Retina (tissue), 1 donor: ENCODE measurements around the gene C12orf76.
"Not testable (repeated sequence)": the region's sequence is repeated elsewhere in the genome, so short reads cannot be mapped to it uniquely, and the experiment has no call there.

Source experiments
- DNase-seq: peaks from one replicate; pipeline ENCODE4 v3.0.0-alpha.2; 2016

The C12orf76 gene

DNA sequence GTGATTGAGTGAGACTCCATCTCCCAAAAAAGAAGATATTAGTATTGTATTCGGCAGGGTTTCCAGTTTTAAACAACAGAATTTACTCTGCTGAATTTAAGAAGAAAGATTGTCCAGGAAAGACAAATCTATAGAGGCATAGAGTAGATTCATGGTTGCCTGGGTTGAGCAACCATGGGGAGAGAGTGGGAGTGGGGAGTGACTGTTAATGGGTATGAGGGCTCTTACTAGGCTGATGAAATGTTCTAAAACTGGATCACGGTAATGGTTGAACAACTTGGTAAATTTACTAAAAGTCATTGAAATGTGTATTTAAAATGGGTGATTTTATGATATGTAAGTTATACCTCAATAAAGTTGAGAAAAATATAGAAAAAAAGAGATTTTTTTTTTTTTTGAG, 13.9 kb upstream of the C12orf76 start:
- no peak for DNase-seq

DNA sequence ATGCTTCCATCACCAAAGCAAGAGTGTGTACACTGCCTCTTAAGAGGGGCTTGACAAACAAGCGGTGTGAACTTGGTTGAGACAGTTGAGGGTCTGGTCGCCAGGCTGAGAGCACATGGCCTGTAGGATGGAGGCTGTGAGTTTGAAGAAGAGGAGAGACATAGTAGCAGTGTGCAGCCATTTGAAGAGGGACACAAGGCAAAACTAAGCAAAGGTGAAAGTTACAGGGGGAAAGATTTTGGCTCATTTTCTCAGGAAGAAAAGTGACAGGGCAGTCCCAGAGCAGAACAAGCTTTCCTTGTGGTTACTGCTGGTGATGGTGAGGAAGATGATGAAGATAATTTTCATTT, 11.3 kb upstream of the C12orf76 start:
- DNase-seq: no peak

DNA sequence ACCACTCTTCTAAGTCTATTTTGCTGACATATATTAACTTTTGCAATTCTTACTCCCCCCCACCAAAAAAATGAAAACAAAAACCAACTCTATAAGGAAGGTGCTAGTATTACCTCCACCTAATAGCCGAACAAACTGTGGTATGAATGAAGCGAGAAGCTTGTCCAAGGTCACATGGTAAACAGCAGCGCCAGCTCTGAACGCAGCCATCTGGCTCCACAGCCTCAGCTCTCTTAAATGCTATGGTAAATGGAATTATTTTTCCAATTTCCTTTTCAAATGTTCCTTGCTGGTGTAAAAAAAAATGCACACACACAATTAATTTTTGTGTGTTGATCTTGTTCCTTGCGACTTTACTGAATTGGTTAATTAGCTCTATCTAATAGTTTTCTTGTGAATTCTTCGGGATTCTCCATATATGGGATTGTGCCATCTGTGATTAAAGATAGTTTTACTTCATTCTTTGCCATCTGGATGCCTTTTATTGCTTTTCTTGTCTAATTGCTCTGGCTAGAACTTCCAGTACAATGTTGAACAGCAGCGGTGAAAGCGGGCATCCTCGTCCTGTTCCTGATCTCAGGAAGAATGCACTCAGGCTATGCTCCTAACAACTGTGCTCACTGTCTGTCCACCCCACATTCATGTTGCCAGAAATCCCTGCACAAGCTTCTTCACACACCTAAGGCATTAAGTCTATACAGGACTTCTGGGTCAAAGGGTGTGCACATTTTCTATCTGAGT, 10.7 kb upstream of the C12orf76 start:
- DNase-seq: no peak

DNA sequence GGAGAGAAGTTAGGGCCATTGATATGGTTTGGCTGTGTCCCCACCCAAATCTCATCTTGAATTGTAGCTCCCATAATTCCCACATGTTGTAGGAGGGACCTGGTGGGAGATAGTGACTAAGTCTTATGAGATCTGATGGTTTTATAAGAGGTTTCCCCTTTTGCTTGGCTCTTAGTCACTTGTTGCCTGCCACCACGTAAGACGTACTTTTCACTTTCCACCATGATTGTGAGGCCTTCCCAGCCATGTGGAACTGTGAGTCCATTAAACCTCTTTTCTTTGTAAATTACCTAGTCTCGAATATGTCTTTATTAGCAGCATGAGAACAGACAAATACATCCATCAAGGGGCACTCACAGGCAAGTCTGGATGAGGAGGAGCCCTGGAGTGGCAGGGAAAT, 8.3 kb upstream of the C12orf76 start:
- not testable (repeated sequence) for DNase-seq

DNA sequence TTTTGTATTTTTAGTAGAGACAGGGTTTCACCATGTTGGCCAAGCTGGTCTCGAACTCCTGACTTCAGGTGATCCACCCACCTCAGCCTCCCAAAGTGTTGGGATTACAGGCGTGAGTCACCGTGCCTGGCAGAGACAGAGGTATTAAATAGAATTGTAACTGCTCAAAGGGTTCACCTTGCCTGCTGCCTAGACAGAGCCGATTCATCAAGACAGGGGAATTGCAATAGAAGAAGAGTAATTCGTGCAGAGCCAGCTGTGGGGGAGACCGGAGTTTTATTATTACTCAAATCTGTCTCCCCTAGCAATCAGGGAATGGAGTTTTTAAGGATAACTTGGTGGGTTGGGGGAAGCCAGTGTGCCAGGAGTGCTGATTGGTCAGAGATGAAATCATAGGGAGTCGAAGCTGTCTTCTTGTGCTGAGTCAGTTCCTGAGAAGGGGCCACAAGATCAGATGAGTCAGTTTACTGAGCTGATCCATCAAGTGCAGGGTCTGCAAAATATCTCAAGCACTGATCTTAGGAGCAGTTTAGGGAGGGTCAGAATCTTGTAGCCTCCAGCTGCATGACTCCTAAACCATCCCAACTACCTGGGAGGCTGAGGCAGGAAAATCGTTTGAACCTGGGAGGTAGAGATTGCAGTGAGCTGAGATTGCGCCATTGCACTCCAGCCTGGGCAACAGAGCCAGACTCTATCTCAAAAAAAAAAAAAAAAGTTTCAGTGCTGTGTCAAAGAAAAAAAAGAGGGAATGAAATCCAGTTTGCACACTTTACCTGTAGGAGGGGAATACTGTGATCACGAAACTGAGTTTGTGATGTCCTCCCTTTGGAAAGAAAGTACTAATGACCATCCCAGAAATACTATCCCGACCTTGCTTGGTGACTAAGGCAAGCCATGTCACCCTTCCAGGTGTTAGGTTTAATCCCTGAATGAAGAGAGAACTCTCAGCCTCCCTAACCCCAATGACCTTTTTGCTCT, 7.3 kb upstream of the C12orf76 start:
- not testable (repeated sequence) for DNase-seq

DNA sequence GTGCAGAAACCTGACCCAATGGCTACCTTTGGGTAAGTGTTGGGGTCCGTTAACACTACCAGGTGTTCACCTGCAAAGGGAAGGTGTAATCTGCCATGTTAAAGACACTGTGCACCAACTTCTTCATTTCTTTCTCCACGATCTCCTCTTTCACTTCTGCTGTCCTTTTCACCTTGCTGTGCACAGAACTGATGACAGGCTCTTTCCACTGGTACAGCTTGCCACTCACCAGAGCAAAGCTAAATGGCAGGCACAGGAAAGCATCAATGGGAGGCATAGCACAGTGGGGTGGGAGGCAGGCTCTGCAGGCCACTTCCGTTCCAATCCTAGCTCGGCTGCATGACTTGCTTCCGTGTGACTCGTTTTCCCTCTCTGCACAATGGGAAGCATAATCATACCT, 2.6 kb upstream of the C12orf76 start:
- no peak for DNase-seq

DNA sequence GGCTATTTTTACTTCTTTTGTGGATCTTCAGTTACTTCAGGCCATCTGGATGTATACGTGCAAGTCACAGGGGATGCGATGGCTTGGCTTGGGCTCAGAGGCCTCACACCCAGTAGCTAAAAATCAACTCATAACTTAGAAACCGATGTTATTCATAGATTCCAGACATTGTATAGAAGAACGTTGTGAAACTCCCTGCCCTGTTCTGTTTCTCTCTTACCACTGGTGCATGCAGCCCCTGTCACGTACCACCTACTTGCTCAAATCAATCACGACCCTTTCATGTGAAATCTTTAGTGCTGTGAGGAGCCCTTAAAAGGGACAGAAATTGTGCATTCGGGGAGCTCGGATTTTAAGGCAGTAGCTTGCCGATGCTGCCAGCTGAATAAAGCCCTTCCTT, 1.3 kb upstream of the C12orf76 start:
- not testable (repeated sequence) for DNase-seq

DNA sequence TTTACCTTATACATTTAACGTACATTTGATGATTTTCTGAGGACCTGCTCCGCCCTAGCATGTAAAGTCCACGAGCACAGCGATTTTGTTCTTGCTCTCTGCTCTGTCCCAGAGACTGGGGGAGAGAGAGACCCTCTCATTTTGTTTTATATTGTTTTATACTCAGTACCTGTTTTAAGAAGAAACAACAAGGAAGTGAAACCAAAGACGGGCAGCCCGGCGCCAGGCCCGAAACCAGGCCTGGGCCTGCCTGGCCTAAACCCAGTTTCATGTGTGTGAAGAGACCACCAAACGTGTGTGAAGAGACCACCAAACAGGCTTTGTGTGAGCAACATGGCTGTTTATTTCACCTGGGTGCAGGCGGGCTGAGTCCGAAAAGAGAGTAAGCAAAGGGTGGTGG, 712 bp upstream of the C12orf76 start:
- DNase-seq: not testable (repeated sequence)

DNA sequence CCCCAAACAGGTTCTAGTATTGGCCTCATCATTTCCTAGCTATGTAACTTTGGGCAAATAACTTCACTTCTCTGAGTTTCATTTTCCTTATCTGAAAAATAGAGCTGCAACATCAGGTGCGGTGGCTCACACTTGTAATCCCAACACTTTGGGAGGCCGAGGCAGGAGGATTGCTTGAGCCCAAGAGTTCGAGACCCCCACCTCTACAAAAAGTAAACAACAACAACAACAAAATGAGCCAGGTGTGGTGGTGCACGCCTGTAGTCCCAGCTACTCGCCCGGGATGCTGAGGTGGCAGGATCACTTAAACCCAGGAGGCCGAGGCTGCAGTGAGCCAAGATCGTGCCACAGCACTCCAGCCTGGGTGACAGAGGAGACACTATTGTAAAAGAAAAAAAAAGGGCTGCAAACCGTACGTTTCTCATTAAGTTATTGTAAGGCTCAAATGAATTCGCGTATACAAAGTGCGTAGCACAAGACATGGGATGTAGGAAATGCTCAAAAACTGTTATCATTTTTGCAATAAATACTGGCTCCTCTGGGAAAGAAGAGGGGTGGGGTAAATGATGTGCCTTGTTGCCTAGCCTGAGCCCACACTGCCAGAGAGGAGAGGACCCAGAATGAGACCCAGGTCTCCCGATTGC, 903 bp downstream of the C12orf76 start:
- no peak for DNase-seq

DNA sequence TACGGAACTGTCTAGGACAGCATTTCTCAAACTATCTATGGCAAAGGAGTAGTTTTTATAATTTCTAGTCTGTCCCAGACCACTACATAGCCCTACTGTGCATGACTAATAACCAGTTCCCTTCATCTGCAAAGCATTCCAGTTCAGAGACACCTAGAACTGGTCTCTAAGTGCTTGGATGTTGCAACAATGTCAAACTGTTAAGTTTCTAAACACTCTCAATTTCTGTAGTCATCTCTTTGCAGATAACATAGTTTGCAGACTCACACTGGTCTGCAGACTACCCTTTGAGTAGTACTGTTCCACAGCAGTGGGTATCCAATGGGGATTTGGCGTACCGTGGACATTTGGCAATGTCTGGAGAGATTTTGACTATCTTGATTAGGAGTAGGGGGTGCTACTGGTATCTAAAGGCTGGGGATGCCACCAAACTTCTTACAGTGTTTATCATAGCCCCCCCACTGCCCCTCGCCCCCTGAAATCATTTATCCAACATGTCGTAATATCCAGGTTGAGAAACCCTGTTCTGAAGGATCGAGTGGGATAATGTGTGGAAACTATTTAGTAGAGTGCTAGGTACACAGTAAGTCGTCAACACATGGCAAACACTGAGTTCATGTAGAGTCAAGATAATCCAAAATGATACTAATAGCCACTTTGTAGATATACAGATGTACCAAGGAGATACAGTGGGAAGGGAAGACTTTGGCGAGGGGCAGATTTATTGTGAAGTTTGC, 1.7 kb downstream of the C12orf76 start:
- DNase-seq: no peak

DNA sequence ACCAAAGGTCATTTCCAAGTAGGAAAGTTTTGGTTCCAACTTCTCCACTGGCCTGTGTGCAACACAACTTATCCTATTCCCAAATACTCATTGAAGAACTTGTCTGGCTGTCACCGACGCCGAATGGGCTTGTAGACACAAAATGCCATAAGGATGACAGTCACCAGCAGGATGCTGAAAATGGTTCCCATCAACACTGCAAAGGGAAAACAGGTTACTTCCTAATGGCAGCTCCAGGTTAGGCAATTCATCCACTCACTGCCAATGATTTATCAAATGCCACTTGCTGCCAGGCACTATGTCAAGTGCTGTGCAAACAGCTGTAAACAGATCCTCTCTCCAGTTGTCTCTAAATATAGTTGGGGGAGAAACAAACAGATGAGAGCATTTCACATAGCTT, 6.1 kb downstream of the C12orf76 start:
- no peak for DNase-seq

DNA sequence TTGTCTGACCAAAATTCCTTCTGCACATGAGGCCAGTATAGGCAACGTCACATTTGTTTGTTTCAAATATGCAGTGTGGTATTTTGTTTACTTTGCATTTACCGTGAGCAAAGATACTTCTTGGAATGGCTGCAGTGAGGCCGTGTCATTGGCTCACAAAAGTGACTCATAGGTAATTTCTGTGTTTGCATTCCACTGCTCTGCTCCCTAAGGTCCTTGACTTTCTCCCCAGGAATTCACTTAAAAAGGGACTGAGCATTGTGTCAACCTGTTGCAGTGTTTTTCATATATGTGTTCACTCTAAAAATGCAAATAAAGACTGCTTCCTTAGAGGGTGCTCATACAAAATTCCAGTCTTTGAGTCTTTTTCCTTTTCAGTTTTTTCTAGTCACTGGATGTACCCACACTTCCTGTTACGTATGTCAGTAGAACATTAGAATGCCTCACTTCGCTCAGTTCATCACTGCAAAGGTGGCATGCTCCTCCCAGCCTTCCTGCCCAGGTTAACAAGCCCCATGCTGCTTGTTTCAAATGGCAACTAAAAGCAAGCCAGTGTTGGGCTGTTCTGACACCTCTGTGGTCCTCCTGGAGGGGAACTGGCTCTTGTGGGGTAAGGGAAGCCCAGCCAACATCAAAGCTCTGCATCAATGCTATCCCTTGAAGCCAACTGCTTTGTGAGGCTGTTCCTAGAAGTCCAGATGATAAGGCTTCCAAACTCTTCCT, 9.1 kb downstream of the C12orf76 start:
- DNase-seq: no peak

DNA sequence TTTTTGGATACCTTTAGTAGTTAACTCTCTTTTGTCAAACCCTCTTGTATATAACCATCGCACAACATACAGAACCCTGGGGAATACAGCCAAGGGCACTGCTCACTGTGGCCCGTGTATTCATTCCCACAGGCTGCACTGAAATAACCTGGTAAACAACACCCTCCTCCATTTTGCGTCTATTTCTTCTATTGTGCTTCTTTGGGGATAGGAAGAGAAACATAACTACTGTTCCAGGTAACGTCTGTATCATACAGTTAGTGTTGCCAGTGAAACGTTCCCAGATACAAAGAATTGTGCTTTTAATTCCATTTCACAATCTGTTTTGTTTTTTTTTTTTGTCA, 9.6 kb downstream of the C12orf76 start:
- DNase-seq: no peak

DNA sequence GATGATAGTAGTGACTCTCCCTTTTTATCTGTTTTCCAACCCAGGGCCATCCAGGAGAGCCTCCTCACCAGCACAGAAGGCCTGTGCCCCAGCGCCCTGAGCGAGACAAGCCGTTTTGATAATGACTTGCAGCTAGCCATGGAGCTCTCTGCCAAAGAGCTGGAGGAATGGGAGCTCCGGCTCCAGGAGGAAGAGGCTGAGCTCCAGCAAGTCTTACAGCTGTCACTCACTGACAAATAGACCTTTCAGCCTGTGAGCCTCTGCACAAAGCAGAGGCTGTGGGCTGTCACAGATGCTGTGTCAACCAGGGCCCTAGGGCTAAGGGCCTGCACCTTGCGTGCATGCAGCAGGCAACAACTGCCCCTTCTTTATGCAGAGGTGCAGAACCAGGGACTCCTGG, 11.0 kb downstream of the C12orf76 start:
- no peak for DNase-seq

DNA sequence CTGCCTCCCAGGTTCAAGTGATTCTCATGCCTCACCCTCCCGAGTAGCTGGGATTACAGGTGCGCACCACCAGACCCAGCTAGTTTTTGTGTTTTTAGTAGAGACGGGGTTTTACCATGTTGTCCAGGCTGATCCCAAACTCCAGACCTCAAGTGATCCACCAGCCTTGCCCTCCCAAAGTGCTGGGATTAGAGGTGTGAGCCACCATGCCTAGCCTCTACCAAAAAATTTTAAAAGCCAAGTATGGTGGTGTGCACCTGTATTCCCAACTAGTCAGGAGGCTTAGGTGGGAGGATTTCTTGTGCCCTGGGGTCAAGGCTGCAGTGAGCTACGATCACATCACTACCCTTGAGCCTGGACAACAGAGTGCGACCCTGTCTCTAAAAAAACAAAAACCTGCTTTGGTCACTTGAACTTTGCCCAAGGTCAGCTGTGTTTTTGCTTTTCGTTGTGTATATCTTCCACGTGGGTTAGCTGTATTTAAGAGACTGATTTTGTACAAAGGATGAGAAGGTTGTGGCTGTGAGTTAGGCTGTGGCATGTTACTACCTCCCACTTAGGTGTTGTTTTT, 12.7 kb downstream of the C12orf76 start:
- no peak for DNase-seq

DNA sequence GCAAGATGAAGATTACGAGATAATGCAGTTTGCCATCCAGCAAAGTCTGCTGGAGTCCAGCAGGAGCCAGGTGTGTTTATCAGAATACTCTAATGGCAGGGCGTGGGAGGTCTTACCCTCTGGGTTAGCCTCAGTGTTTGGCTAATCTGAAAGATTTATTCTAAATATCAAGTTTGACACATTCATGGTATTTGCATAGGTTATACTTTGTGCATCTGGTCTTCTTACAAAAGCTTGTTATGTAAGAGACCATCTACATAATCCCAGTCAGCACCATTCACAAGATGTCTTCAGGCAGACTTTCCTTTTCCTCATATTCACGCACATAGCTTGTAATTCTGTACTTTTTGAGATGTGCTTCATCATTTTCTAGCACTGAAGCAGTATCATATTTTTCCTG, 14.4 kb downstream of the C12orf76 start:
- DNase-seq: no peak

DNA sequence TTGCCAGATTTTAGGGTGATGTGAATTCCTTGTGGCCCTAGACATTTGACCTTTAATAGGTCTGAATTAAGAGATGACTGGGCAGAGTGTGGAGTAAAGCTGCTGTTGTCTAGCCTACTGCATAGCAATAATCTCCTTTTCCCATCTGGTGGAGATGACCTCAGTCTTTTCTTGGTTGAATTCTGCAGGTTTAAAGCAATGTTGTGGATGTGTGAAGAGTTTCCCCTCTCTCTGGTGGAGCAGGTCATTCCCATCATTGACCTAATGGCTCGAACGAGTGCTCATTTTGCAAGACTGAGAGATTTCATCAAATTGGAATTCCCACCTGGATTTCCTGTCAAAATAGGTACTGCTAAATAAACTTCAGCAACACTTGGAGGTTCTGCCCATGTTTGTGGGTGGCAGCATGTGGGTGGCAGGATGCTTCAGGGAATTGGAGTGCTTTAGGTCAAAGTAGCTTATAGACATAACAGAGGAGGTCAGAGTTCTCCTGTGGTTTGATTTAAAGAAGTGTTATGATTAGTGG, 19.0 kb downstream of the C12orf76 start:
- no peak for DNase-seq

DNA sequence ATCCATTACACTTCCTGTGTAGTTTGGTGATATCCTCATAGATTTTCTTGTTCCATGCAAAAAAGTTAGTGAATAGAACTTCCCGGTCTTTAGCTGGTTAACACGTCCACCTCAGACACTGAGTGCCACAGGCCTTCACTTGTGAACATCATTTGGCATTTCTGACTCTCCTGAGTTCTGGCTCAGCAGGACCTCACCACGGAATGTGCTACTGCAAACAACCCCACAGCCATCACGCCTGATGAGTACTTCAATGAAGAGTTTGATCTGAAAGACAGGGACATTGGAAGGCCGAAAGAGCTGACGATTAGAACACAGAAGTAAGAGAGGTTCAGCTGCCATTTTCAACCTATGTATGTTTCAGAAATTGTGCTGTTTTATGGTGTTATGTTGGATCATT, 20.0 kb downstream of the C12orf76 start:
- DNase-seq: no peak

DNA sequence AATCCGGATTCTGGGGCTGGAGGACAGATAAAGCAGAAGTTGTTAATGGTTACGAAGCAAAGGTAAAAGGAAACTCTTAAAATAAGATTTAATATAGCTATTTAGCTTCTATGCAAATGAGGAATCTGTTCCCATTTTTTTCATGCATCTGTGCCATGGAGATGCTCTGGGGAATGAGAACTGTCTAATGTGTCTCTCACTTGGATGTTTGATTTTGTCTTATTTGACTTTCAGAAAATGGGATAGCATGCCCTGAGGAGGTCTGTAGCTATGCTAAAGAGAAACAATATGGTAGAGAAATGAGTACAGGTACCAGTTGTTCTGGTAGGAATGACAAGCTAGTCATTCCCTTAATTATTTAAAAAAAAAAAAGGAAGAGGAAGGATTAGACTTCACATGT, 24.3 kb downstream of the C12orf76 start:
- DNase-seq: no peak

DNA sequence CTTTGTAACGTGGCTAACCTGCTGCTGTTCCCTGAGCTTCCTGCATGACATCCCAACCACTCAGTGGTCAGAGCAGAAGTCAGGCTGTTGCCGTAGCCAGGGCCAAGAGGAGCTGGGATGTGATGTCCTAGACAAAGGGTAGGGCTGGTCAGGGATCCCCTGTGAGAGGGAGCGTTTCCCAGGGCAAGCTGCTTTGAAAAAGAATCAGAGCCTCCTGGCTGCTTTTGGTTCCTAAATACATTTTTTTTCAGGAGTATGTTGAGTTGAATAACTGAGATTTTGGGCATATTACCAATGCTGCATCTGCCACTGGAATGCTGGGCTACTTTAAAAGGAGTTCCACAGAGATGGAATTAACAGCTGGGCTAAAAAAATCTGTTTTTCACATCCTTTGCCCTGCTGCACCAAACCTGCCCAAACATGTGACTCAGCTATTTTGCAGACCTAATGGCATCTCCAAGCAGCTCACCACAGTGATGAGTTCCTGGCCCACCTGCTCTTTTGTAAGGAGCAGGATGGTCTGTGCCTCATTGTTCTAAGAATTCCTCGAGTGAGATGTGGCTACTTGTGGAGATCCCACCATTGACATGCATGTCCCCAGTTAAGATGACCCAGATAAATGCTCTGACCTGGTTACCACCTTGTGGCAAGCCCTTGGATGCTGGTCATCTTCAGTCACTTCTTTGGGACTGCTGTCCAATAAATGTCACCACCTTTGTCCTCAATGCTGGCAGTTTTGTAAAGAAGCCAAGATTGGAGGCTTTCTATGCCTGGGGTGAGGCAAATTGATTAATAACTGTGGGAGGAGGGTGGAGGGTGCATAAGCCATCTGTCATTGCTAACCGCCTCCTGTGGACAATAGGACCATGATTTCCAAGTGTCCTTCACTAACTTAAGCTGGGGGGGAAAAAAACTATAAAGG, 25.0 kb downstream of the C12orf76 start:
- peak; percentile 24 for DNase-seq

DNA sequence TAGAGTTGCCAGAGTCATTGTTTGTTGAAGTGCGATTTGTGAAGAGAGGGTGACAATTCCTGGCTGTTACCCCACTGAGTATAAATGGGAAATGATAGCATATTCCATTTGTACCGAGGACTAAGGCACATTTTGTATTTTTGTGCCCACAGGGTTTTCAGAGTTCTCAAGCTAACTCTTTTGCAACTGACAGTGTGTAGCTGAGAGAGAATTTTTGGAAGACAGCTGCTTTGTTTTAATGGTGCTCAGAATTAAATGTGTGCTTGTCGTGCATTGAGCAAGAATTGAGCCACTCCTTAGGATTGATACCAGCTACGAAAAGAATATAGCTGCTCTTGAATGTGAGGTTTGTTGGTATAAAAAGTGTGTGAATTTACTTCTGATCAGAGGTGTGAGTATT, 27.4 kb downstream of the C12orf76 start:
- no peak for DNase-seq
